ENCODE measurements around the gene ACKR3. TPM values are rescaled to one million over a fixed set of nuclear protein-coding genes. Genes with fewer than 3 reads are reported as not detected.

The ACKR3 gene
- polyA plus RNA-seq, 1 experiment: 6.6 TPM

- POLR2A ChIA-PET: no interaction called here
- CTCF ChIA-PET: no interaction called here
Observed at GRCh38 chr2:236533343-236533742, 36.3 kb upstream of the ACKR3 start.

GRCh38 chr2:236535024-236535423 lies 34.6 kb upstream of the ACKR3 start:
- DNase-seq (ENCODE audit: low read depth): no peak
- TF ChIP-seq CTCF (IDR thresholded peaks at IDR 0.05; ENCODE audit: insufficient read depth, low read depth, low read length): no peak
- Histone ChIP-seq H3K27me3 (ENCODE audit: control insufficient read depth, insufficient read depth, low read length) (no peaks in the 10 kb centered on the region), H3K4me3 (ENCODE audit: low read depth, low read length) (no peak overlapping the region), H3K36me3 (ENCODE audit: control insufficient read depth, insufficient read depth, low read length) (no peaks in the 10 kb centered on the region)
- ChIA-PET CTCF (interaction anchor here (1.5 kb wide), 1 partner anchor 22 kb away, joined by 4 read pairs; no protein-coding TSS in a partner anchor), POLR2A (no interaction called here)

More at GRCh38 chr2:236533343-236533742, 36.3 kb upstream of the ACKR3 start:
- no peak overlapping the region for H3K4me3 ChIP-seq (ENCODE audit: low read depth, low read length)
- H3K27me3 ChIP-seq (ENCODE audit: control insufficient read depth, insufficient read depth, low read length): no peaks in the 10 kb centered on the region
- no peak for TF ChIP-seq CTCF (IDR thresholded peaks at IDR 0.05; ENCODE audit: insufficient read depth, low read depth, low read length)
- no peaks in the 10 kb centered on the region for H3K36me3 ChIP-seq (ENCODE audit: control insufficient read depth, insufficient read depth, low read length)
- DNase-seq (ENCODE audit: low read depth): no peak

- Histone ChIP-seq H3K4me3 (ENCODE audit: low read depth, low read length) (no peak overlapping the region), H3K36me3 (ENCODE audit: control insufficient read depth, insufficient read depth, low read length) (no peaks in the 10 kb centered on the region), H3K27me3 (ENCODE audit: control insufficient read depth, insufficient read depth, low read length) (no peaks in the 10 kb centered on the region)
- ChIA-PET CTCF (interaction anchor here (0.7 to 1.7 kb wide), 7 partner anchors 10 to 436 kb away, joined by 3 to 6 read pairs (median 4); partner anchors contain the start of gene ACKR3), POLR2A (no interaction called here)
- TF ChIP-seq CTCF (IDR thresholded peaks at IDR 0.05; ENCODE audit: insufficient read depth, low read depth, low read length): no peak
- DNase-seq (ENCODE audit: low read depth): no peak
Observed at GRCh38 chr2:236536727-236537398, 32.8 kb upstream of the ACKR3 start.

GRCh38 chr2:236538242-236538641 lies 31.4 kb upstream of the ACKR3 start:
- POLR2A ChIA-PET: no interaction called here
- CTCF ChIA-PET: interaction anchor here (0.8 kb wide), 1 partner anchor 11 kb away, joined by 3 read pairs; no protein-coding TSS in a partner anchor
- H3K27me3 ChIP-seq (ENCODE audit: control insufficient read depth, insufficient read depth, low read length): no peaks in the 10 kb centered on the region
- TF ChIP-seq CTCF (IDR thresholded peaks at IDR 0.05; ENCODE audit: insufficient read depth, low read depth, low read length): no peak
- H3K36me3 ChIP-seq (ENCODE audit: control insufficient read depth, insufficient read depth, low read length): no peaks in the 10 kb centered on the region
- H3K4me3 ChIP-seq (ENCODE audit: low read depth, low read length): no peak overlapping the region
- no peak for DNase-seq (ENCODE audit: low read depth)

GRCh38 chr2:236541008-236541562 lies 28.5 kb upstream of the ACKR3 start:
- no peak overlapping the region for H3K4me3 ChIP-seq (ENCODE audit: low read depth, low read length)
- peak; percentile 24 for DNase-seq (ENCODE audit: low read depth)
- CTCF ChIA-PET: no interaction called here

More at GRCh38 chr2:236541008-236541562, 28.5 kb upstream of the ACKR3 start:
- Histone ChIP-seq H3K36me3 (ENCODE audit: control insufficient read depth, insufficient read depth, low read length) (no peaks in the 10 kb centered on the region), H3K27me3 (ENCODE audit: control insufficient read depth, insufficient read depth, low read length) (no peaks in the 10 kb centered on the region)
- POLR2A ChIA-PET: no interaction called here
- no peak for TF ChIP-seq CTCF (IDR thresholded peaks at IDR 0.05; ENCODE audit: insufficient read depth, low read depth, low read length)
